ENCODE data around the gene GALNT18.

The GALNT18 gene

DNA sequence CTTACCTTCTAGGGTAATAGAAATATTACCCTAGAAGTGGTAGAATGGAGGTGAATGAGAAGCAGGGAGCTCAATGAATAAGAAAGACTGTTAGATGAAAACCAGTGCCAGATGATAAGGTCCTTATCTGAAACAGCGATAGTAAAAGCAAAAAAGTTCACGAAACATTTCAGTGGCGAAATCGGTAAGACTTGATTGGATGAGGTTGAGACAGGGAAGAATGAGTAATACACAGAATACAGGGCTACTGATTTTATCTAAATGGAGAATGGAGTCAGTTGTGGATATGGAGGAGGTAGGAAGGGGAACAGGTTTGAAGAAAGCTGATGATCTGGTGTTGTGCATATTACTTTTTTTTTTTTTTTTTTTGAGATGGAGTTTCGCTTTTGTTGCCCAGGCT, 96.5 kb downstream of the GALNT18 start:
- no peak for DNase-seq

DNA sequence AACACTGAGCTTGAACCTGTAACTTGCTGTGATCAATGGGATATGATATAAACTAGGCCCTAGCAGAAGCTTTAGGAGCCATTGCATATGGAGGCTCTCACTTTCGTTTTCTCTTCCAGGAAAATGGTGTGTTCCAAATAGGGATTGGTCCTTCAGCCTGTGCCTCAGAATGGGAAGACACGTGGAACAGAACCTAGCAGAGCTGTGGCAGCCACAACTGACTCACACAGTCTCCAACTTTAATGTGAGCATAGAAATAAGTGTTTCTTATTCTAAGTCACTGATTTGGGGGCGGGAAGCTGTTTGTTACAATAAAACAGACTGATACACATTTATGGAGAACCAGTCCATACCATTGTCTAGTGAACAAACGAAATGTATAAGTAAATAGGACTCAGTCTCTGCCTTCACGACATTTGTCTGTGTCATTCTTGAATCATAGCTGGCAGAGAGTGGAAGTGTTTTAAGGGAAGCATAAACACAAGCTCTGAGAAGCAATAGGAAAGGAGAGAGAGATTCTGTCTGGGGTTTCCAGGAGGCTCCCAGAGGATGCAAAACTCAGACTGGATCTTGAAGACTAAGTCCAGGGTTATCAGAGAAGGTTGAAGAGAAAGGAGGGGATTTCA, 97.3 kb downstream of the GALNT18 start:
- DNase-seq, result no peak

DNA sequence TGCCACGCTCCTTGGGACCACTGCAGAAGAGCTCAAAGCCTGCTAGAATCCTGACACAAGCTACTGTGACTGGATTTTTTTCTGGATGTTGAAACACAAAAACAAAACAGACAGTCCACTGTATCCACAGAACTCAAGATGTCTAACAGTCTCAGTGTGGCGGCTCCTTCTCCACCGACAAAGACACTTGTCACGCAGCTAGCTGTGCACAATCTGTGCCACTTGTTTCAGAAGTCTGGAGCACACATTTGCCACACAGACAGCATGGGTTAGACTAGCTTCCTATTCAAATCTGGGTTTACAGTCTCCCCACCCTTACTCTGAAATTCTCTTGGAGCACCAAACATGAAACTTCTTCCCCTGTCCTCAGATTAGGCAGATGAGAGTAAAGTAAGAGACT, 99.2 kb downstream of the GALNT18 start:
- DNase-seq, result no peak

- DNase-seq, result no peak
These were observed 100.4 kb downstream of the GALNT18 start for GRCh38 chr11:11521306-11522002.

DNA sequence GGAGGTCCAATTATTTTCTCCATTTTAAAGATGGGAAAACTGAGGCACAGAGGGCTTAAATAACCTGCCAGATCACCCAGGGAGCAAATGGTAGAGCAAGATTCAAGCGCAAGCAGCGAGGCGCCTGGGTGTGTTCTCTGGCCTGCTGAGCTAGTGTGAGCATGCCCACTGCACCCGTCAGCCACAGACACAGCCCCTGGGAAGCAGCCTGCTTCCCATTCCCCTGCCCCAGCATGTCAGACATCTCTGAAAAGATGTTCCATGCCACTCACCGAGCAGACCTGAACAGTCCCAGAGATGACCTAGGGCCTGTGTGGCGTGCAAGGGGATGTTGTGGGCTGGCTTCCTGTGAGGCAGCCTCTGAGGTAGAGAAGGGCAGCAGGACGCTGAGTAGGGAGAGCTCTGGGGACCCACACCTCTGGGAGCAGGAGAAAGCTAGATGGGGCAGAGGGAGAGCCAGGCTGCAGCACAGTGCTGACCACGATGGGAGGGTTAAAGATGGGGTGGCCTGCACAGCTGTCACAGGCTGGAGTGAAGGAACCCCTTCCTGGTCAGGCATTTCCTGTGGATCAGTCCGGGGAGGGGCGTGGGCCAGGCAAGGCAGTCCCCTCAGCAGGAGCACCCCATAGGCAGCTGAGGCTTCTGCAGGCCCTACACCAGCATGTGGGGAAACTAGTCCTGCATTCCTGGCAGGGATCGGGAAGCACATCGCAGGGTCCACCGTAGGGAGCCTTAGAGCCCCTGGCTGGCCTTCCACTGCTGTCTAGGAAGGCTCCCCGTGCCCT, 101.4 kb downstream of the GALNT18 start:
- DNase-seq, result no peak

DNA sequence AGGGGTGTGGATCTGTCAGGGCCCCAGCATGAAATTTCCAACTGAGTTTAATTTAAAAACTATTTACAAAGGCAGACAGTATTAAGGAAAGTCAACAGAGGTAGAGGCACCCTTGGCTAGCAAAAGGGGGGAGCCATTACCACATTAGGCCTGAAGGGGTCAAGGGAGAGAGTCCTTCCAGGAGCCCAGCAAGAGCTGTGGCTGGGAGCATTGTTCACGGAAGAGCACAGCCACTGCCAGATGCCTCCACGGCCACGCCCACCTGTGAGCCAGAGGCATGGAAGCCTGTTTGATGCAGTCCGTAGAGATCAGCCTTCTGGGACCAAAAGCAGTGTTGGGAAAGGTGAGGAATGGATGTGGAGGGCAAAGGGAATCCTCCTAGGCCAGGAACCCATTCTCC, 102.6 kb downstream of the GALNT18 start:
- DNase-seq, result no peak

DNA sequence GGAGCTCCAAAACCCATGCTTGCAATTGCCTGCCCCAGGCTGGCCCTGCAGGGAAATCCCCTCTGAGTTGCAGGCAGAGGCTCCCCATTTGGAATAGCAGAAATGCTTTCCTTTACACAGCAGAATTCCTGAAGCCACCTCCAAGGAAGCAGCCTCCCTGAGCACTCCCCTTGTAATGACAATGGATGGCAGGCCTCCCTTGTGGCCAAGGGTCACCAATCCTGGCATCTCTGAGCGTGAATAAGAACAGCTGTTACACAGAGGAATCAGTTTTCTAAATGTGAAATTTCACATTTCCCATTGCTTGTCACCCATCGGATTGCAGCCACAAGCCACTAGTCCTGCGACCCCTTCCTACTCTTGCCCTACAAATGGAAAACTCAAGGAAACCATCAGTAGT, 107.6 kb downstream of the GALNT18 start:
- no peak for DNase-seq

- DNase-seq, result no peak
These were observed 108.4 kb downstream of the GALNT18 start for GRCh38 chr11:11513422-11513821.

- no peak for DNase-seq
These were observed 108.9 kb downstream of the GALNT18 start for GRCh38 chr11:11512929-11513328.

DNA sequence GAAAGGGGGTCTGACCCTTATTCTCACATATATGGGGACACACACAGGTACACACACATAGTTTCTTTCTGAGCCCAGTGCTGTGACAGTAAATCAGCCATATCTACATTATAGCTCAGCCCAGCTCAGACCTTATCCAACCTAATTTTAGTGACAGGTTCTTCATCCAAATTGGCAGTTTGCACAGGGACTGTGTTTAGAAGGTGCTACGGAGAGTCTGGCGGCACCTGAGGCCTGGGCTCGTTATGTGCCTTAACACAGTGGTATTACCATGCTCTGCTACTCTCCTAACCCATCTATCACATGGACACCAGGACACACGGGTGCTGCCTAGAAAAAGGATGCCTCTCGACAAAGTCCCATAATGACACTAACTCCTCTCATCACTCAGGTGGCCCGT, 109.3 kb downstream of the GALNT18 start:
- DNase-seq, result no peak

- no peak for DNase-seq
These were observed 109.7 kb downstream of the GALNT18 start for GRCh38 chr11:11512090-11512489.

GRCh38 chr11:11510939-11511338, 110.9 kb downstream of the GALNT18 start:
- DNase-seq, result no peak

DNA sequence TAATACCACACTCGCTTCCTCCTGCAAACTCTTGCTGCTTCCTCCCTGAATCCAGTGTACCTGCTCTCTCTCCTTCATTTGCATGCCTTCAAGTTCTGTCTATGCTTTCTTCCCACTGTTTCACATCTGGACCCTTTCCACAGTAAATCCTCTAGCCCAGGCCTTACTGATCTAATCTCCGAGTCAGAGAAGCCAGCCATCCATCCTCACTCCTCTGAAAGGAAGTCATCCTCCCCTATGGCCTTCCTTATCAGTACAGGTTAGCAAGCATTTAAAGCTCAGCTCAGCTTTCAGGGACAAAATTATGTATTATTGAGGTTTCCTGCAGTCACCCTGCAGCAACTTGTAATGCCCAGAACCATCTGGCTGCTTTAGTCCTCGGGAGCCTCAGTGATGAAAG, 116.1 kb downstream of the GALNT18 start:
- DNase-seq, result no peak

- DNase-seq, result no peak
These were observed 116.6 kb downstream of the GALNT18 start for GRCh38 chr11:11505190-11505589.

- no peak for DNase-seq
These were observed 117.7 kb downstream of the GALNT18 start for GRCh38 chr11:11504071-11504470.

DNA sequence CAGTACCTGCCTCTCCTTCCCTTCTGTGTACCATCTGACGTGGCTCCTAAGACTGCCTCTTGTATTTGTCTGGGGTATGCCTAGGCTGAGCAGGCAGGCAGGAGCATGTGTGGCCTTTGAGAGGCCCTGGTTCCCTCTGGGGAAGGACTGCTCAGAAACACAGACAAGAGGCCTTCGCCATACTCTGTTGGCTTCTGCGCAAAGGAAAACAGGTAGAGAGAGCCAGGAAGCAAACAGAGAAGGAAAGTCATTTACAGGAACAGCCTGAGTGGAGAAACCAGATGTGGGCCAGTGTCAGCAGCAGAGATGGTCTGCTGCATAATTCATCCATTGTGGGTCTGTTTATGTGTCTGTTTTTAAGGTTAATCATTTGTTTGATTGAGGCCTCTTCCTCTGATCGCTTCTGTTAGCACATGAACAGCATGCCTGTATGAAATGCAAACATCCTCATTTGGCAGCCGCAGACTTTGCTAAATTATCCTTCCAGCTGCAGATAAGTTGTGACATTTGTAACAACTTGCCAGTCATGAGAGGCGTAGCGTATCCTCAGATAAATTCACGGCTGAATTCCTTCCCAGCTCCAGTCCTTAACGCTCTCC, 119.4 kb downstream of the GALNT18 start:
- no peak for DNase-seq

- no peak for DNase-seq
These were observed 120.1 kb downstream of the GALNT18 start for GRCh38 chr11:11501546-11502262.

DNA sequence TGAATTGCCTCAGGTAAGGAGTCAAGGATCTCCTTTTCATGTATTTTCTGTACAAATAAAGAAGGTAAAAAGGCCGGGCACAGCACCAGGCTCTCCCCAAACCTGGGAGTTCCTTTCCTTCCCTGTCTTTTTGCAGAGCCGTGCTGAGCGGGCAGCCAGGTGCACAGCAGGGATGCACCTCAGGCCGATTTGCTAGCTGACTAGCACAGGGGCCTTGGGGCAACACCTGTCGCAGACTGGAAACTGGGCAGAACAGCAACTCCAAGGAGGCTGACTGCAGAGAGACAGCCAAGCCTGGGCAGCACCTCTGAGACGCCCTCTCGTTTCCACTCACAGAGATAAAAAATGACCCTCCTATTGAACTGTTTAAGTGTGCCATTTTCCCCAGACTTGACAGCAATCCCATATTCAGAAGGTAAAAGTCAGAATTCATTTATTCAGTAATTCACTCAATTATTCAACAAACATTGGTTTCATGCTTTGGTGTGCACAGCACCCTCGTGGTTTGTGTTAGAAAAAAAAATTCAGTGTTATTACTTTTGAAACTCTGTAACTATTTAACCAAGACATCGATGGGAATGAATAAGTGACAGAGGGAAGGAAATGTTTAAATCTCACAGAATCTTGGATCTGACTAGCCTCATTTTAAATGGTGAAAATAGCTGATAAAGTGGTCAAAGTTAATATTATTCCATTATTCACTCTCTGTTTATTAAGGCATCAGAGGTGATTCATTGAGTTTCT, 120.9 kb downstream of the GALNT18 start:
- DNase-seq, result no peak

DNA sequence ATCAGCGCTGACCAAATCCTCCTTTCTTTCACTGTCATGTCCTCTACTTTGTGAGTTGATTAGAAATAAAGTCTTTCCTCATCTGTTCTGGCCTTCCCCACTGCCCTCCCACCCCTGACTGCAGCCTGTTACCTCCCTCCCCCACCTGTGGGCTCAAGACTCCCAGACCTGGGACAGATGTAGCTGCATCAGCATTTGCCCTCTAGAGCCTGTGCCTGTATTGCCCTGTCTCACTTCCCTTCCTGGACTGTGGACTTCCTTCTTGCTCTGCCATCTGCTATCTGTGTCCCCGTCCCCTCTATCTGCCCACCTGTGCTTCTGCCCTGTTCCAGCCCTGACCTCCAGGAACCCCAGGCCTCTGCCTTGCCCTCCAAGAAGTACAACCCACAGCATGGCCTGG, 122.5 kb downstream of the GALNT18 start:
- no peak for DNase-seq

DNA sequence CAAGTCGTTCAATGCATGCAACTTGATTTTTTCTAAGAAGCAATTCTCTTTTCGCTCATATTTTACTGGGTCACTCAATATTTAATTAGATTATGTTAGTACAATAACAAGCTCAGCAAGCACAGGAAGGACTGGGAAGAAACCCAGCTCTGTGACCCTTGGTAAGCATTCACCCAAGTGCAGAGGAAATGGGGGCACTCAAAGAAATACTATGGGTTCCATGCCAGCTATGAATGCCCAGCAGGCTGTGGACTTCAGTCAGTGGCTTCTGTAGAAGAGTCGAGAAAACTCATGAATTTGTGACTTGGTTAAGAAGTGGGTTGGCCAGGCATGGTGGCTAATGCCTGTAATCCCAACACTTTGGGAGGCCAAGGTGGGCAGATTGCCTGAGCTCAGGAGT, 123.6 kb downstream of the GALNT18 start:
- DNase-seq, result no peak

DNA sequence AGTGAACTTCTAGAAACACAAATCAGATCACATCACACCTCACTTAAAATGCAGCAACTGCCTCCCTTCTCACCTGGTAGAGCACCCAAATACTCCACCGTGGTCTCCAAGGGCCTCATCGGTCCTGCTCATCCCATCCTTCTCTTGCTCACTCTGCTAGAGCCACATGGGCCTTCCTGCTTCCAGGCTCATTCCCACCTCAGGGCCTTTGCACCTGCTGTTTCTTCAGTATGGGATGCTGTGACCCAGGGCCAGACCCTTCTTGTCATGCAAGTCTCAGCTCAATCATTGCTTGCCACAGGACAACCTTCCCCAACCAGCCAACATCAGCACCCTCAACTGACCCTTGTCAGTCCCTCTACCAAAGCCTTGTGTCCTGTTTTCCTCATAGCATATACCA, 124.9 kb downstream of the GALNT18 start:
- no peak for DNase-seq

- DNase-seq, result no peak
These were observed 127.5 kb downstream of the GALNT18 start for GRCh38 chr11:11494348-11494747.
